ENCODE results near the gene ATP1A1.

The ATP1A1 gene

DNA sequence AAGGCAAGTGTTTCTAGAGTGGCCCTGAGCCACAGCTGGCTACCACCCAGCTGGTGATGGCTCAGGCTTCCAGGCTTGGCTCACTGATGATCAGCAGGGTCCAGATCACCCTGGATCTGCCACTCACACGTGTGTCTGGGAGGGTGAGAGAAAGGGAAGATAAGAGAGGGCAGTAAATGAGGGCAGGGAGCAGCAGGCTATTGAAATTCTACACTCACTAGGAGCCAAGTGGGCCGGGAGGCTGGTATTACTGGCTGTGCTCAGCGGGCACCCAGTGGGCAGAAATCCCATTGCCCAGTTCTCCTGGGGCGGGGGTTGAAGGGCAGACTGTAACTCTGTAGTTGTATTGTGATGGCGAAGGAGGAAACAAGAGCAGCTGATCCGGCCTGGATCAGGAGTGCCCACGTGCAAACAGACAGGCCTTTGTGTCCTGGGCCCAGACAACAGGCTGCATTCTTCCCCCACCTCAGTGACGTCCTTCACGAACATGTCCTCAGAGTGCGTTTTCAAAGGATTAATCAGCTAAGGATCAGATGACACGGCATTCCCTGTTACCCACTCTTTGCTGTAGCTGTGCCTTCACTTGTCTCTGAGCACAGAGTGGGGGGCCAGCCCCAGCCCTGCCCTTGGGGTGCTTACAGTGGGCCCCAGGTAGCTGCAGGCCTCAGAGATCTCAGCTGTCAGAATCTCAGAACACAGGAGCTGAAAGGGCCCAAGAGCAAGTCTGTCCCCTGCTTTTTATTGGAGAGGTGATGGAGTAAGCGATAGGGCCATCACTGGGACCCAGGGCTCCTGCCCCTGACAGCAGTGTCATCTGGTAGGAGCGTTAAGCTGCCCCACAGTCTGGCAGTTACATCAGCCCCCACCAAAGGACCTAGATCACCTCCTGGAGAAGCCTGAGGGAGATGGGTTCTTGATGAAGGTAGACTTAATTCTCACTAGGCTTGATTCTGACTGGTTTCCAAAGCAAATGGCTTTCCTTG lies 60.5 kb downstream of the ATP1A1 start:
- in situ Hi-C loops (cut with HindIII; ENCODE audit: low sequenced_read_pairs): no loop called here

GRCh38 chr1:116434849-116435248 lies 61.8 kb downstream of the ATP1A1 start:
- in situ Hi-C loops (cut with HindIII; ENCODE audit: low sequenced_read_pairs): no loop called here

GRCh38 chr1:116435806-116436610 lies 63.0 kb downstream of the ATP1A1 start:
- in situ Hi-C loops (cut with HindIII; ENCODE audit: low sequenced_read_pairs): no loop called here

- in situ Hi-C loops (cut with HindIII; ENCODE audit: low sequenced_read_pairs): no loop called here
Observed at GRCh38 chr1:116436611-116436970, 63.5 kb downstream of the ATP1A1 start.

DNA sequence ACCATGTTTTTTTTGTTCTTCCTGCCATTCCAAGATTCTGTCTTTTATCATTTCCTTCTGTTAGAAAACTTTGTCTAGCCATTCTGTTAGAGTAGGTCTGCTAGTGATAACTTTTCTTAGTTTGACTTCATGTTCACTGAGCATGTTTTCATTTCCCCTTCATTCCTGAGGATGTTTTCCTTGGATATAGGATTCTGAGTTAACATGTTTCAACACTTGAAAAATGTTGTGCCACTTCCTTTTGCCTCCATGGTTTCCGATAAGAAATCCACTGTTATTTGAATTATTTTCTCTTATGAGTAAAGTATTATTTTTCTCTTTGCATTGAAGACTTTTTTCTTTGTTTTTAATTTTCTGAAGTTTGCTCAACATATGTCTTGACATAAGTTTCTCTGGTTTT lies 66.7 kb downstream of the ATP1A1 start:
- in situ Hi-C loops (cut with HindIII; ENCODE audit: low sequenced_read_pairs): no loop called here

- in situ Hi-C loops (cut with HindIII; ENCODE audit: low sequenced_read_pairs): no loop called here
Observed at GRCh38 chr1:116440731-116441130, 67.7 kb downstream of the ATP1A1 start.

GRCh38 chr1:116445534-116445933 lies 72.5 kb downstream of the ATP1A1 start:
- in situ Hi-C loops (cut with HindIII; ENCODE audit: low sequenced_read_pairs): no loop called here

- in situ Hi-C loops (cut with HindIII; ENCODE audit: low sequenced_read_pairs): no loop called here
Observed at GRCh38 chr1:116446686-116447085, 73.6 kb downstream of the ATP1A1 start.

- in situ Hi-C loops (cut with HindIII; ENCODE audit: low sequenced_read_pairs): no loop called here
Observed at GRCh38 chr1:116448785-116449385, 75.8 kb downstream of the ATP1A1 start.

DNA sequence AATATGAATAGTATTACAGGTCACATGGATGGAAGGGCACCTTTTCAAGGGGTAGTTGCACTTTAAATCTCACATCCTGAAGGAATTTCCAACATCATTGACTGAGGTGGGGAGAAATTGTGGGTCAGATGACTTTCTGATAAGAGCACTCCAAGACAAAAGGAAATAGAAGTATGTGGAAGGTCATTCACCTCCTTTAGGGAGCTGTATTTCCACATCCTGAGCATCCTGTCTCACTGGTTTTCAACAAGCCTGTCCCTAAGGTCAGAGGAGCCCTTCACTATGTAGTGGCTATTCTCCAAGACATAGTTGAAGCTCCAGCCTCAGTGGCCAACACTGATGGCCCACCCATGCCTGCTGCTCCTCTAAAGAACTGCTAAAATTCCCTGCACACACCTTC lies 76.5 kb downstream of the ATP1A1 start:
- in situ Hi-C loops (cut with HindIII; ENCODE audit: low sequenced_read_pairs): no loop called here

DNA sequence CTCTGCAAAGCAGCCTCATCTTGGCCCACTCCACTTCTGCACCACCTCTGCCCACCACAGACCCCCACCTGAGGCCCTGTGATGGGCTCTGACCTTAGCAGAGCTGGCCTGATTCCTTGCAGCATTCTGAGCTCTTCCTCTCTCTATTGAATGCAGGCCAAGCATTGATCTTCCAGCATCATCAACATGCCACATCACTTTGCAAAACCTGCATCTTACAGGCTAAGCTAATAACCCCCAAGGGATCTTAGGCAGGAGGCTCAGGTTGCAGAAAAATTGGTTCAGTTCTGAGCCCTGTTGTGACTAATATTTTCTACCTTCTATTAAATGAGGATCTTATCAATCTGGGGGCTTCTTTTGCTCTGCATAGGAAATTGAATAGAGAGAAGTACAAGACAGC lies 78.7 kb downstream of the ATP1A1 start:
- in situ Hi-C loops (cut with HindIII; ENCODE audit: low sequenced_read_pairs): no loop called here

DNA sequence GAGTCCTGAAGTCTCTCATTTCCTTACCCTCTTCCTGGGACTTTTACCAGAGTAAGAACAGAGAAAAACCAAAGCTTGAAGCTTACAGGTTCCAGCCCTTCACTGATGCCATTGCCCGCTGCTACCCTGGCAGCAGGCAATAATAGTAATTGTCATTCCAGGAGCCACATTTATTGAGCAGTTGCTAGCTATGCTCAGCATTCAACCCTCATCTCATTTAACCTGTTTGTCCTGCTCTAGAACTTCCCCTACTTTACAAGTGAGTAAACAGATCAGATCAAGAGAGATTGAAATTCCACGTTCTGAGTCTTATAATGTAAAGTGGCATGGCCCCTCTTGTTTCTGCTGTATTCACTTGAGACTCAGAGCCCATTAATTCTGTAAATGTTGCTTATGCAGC lies 80.4 kb downstream of the ATP1A1 start:
- in situ Hi-C loops (cut with HindIII; ENCODE audit: low sequenced_read_pairs): no loop called here

- in situ Hi-C loops (cut with HindIII; ENCODE audit: low sequenced_read_pairs): no loop called here
Observed at GRCh38 chr1:116453906-116454305, 80.9 kb downstream of the ATP1A1 start.
